GM21786 (cell line): Measurements from ENCODE around the gene PEDS1.
"Not testable (repeated sequence)": the region's sequence is repeated elsewhere in the genome, so short reads cannot be mapped to it uniquely, and the experiment has no call there.

Experiments used
- ATAC-seq: cut with Tn5 transposase; IDR thresholded peaks from one replicate; pipeline ENCODE4 v1.9.1; 2021; ENCODE audit not compliant: unreplicated experiment

PEDS1 gene

GRCh38 chr20:50136822-50137599, 16.5 kb downstream of the PEDS1 start:
- no peak for ATAC-seq

- not testable (repeated sequence) for ATAC-seq
Observed at GRCh38 chr20:50135157-50135556, 18.4 kb downstream of the PEDS1 start.

- ATAC-seq, result no peak
Observed at GRCh38 chr20:50133474-50134217, 19.9 kb downstream of the PEDS1 start.

- no peak for ATAC-seq
Observed at GRCh38 chr20:50133041-50133440, 20.5 kb downstream of the PEDS1 start.

- no peak for ATAC-seq
Observed at GRCh38 chr20:50130995-50131394, 22.5 kb downstream of the PEDS1 start.

GRCh38 chr20:50130356-50130723, 23.2 kb downstream of the PEDS1 start:
- no peak for ATAC-seq

GRCh38 chr20:50129662-50130355, 23.7 kb downstream of the PEDS1 start:
- no peak for ATAC-seq

- ATAC-seq, result no peak
Observed at GRCh38 chr20:50128520-50128905, 25.0 kb downstream of the PEDS1 start.

GRCh38 chr20:50127587-50128519, 25.7 kb downstream of the PEDS1 start:
- ATAC-seq, result no peak

GRCh38 chr20:50126662-50127061, 26.9 kb downstream of the PEDS1 start:
- no peak for ATAC-seq

GRCh38 chr20:50125279-50125678, 28.2 kb downstream of the PEDS1 start:
- no peak for ATAC-seq

GRCh38 chr20:50124496-50124895, 29.0 kb downstream of the PEDS1 start:
- ATAC-seq, result no peak

GRCh38 chr20:50123418-50123817, 30.1 kb downstream of the PEDS1 start:
- ATAC-seq, result no peak

- ATAC-seq, result no peak
Observed at GRCh38 chr20:50122763-50123162, 30.8 kb downstream of the PEDS1 start.

GRCh38 chr20:50121858-50122271, 31.7 kb downstream of the PEDS1 start:
- no peak for ATAC-seq

- ATAC-seq, result no peak
Observed at GRCh38 chr20:50120935-50121693, 32.4 kb downstream of the PEDS1 start.

- no peak for ATAC-seq
Observed at GRCh38 chr20:50118203-50118602, 35.3 kb downstream of the PEDS1 start.

- no peak for ATAC-seq
Observed at GRCh38 chr20:50116368-50116999, 37.0 kb downstream of the PEDS1 start.

GRCh38 chr20:50115591-50116367, 37.7 kb downstream of the PEDS1 start:
- peak; percentile 73 for ATAC-seq
